HG03571 (cell line): ENCODE measurements around the gene GLYATL1B.
A peak's percentile ranks its signal among the peaks of the same experiment; 100 is the strongest.
"Not testable (repeated sequence)": the region's sequence is repeated elsewhere in the genome, so short reads cannot be mapped to it uniquely, and the experiment has no call there.

ENCODE experiments used
- ATAC-seq: cut with Tn5 transposase; IDR thresholded peaks from one replicate; pipeline ENCODE4 v1.9.1; 2021; ENCODE audit not compliant: unreplicated experiment

The GLYATL1B gene

GRCh38 chr11:59086007-59086406 lies at the start of gene GLYATL1B:
Gene GLYATL1B, plus strand, starts transcription at chr11:59086307. Its CDS starts 0 bp downstream, at chr11:59086307.
- not testable (repeated sequence) for ATAC-seq

DNA sequence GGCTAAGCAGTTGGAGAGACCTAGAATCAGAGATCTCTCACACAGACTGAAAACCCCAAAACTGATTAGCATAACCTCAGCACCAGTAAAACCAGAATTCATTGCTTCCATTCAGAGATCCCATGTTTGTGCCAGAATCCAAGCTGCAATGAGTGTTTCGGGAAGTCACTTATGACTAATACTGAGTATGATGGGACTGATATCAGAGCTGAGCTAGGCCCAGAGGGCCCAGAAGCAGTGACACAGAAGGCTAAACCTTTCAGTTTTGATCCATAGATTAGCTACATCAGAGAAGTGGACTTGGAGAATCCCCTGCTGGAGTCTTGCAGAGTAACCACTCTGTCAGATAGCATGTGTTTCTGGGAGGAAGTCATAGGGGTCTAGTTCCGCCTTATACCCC lies 49.6 kb upstream of the GLYATL1B start:
- ATAC-seq: not testable (repeated sequence)

DNA sequence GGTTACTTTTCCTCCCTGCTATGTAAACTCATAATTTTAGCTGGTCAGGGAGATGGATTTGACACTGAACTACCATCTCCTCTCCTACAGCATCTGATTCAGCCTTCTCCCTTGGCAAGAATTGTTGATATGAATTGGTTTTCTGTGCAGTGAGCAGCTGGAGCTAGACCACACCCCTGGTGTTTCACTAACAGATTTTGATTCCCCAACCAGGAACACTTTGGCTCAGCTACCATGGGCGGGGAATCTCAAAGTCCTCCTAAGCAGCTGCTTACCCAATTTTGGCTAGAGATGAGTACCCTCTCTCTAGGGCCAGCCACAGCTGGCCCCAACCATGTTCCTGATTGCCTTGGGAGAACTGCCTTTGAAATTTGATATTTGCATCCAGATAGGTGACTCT lies 48.7 kb upstream of the GLYATL1B start:
- not testable (repeated sequence) for ATAC-seq

- no peak for ATAC-seq
These were observed 45.5 kb upstream of the GLYATL1B start for GRCh38 chr11:59040607-59041006.

DNA sequence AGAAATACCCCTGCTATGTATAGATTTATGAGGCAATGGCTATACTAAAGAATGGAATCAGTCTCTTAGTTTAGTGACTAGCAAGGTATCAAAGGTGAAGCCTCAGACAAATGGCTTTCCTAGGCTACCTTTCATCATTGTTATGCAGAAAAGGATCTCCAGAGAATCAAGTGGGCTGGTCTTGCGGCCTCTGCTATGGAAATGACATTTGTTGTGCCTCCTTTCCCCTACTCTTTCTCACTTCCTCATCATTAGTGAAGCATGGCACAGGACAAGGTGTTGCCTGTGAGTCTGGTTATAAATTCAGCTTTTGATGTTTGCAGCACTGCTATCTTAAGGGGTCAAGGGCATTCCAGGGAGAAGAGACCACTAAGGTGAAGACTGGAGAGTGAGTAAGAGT lies 34.7 kb upstream of the GLYATL1B start:
- ATAC-seq: peak; percentile 65

DNA sequence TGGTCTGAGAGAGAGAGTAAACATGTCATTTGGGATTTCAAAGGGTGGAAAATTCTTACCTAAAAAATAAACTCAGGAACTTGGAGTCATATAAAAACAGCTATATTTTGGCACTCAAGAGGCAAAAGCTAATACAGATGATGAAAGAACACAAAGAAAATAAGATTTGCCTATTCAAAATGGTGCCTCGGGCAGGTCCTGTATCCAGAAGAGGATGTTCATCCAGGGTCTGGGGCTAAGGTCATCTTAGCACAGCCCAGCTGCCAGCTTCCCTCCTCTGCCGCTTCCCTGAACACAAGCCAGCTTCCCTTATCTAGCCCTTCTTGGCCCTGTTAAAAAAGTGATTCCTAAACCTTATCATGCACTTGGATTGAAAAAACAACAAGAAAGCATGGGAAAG lies 33.8 kb upstream of the GLYATL1B start:
- ATAC-seq: not testable (repeated sequence)

GRCh38 chr11:59053387-59053786 lies 32.7 kb upstream of the GLYATL1B start:
- ATAC-seq: no peak

DNA sequence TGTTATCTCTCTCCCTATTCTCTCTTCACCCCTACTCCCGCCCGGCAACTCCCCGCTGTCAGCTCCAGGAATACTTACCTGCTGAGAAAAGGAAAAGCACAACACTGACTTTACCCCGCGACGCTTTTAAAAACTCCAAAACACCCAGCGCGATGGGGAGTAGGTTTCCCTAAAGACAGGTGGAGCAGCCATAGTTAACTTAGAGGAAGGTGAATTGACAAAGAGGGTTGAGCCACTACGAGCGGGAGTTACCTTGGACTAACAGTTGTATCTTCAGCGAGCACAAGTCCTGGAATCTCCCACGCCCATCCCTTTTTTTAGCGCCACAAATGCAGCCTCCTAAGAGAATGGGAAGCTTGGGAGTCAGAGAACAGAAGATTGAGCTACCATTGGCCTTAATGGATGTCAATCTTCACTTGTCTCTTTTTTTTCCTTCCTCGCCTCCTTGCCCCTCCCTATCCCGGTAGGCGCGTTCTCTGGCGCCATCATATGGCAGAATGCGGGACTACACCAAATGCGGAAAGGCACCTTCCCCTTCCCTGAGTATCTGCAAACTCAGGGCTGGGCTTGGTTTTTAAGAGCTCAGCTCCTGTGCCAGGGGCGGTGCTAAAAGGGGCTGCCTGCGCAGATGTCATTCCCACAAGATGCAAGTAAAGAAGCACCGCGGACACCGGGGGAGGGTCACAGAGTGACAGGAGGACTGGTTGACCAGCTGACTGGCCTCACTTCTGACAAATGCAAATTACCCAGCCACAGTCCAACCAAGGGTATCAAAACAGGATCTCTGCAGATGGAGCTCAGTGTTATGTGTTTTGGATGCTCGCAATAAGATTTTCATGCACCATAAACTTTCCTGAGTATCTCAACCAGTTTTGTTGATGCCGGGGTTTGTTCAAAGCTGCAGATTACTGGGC lies 27.7 kb upstream of the GLYATL1B start:
- ATAC-seq: peak; percentile 89

DNA sequence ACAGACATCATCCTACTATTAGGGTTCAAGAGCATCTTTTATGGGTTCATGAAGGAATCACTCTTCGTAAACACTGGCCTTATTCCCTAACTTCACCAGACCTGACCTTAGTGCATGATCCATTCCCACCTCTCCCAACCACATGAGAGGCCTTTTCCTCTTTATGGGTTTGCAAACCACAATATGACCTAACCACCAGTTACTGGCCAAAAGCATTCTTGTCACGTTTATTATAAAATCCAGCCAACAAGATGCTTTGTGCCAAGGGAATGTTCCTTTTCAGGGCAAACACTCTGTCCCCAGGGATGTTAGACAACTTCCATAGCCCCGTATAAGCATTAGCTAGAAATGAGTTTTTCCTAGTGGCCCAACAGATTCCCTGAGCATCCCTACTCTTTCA lies 26.0 kb upstream of the GLYATL1B start:
- not testable (repeated sequence) for ATAC-seq

- no peak for ATAC-seq
These were observed 23.2 kb upstream of the GLYATL1B start for GRCh38 chr11:59062602-59063529.

- not testable (repeated sequence) for ATAC-seq
These were observed 21.9 kb upstream of the GLYATL1B start for GRCh38 chr11:59063996-59064727.

DNA sequence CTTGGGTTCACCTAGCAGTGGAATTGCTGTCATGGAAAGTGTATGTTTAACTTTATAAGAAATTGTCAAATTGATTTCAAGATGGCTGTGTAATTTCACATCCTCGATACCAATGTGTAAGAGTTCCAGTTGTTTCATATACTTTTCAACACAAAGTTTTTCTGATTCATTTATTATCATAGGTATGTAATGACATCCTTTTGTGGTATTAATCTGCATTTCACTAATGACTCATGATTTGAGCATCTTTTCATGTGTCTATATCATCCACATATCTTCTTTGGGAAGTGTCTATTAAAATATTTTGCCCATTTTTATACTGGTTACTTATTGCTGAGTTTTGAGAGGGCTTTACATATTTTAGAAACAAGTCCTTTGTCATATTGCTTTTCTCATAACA lies 17.0 kb upstream of the GLYATL1B start:
- ATAC-seq: no peak

- peak; percentile 86 for ATAC-seq
These were observed 9.1 kb upstream of the GLYATL1B start for GRCh38 chr11:59076876-59077571.

- ATAC-seq: no peak
These were observed 7.7 kb upstream of the GLYATL1B start for GRCh38 chr11:59078435-59078834.

- no peak for ATAC-seq
These were observed 7.0 kb upstream of the GLYATL1B start for GRCh38 chr11:59079086-59079485.

DNA sequence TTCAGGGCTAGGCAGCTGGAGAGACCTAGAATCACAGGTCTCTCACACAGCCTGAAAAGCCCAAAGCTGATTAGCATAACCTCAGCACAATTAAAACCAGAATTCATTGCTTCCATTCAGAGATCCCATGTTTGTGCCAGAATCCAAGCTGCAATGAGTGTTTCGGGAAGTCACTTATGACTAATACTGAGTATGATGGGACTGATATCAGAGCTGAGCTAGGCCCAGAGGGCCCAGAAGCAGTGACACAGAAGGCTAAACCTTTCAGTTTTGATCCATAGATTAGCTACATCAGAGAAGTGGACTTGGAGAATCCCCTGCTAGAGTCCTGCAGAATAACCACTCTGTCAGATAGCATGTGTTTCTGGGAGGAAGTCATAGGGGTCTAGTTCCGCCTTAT lies 5.7 kb upstream of the GLYATL1B start:
- not testable (repeated sequence) for ATAC-seq

- not testable (repeated sequence) for ATAC-seq
These were observed 4.6 kb upstream of the GLYATL1B start for GRCh38 chr11:59081430-59082020.

- ATAC-seq: no peak
These were observed 2.1 kb downstream of the GLYATL1B start for GRCh38 chr11:59088162-59088561.

DNA sequence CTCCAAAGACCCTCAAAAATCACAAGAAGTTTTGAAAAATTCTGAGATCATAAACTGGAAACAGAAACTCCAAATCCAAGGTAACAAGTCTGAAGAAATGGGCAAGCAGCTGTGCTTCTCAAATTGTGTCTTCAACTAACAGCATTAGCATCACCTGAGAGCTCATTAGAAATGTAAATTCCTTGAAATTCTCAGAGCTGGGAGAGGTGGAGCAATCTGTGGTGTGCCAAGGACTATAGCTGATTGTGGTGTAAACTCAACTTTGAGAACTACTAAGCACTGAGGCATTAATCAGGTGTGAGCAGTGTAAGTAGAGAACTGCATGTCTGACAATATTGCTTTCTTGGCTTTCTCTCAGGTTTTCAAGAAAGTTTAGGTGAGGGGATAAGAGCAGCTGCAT lies 7.5 kb downstream of the GLYATL1B start:
- ATAC-seq: not testable (repeated sequence)

GRCh38 chr11:59095225-59095624 lies 9.1 kb downstream of the GLYATL1B start:
- ATAC-seq: peak; percentile 69
